IPS-20b (cell line): Measurements from ENCODE around the gene TADA2B.

Source experiments
- H3K27ac ChIP-seq: one replicate; pipeline ENCODE4 v1.5.1; 2013; ENCODE audit warnings: low read length
- H3K27me3 ChIP-seq: 2 replicates; pipeline ENCODE4 v1.6.1; 2013; ENCODE audit warnings: mild to moderate bottlenecking, low read length, inconsistent platforms; ENCODE audit not compliant: insufficient read depth
- H3K36me3 ChIP-seq: 2 replicates; pipeline ENCODE4 v1.6.1; 2013; ENCODE audit warnings: low read depth, mild to moderate bottlenecking, inconsistent platforms, low read length, moderate library complexity; ENCODE audit not compliant: insufficient read depth
- H3K4me1 ChIP-seq: 2 replicates; pipeline ENCODE4 v1.6.1; 2013; ENCODE audit warnings: mild to moderate bottlenecking, control low read depth, inconsistent platforms, low read length, moderate library complexity; ENCODE audit not compliant: insufficient read depth
- H3K4me3 ChIP-seq: 2 replicates; pipeline ENCODE4 v1.5.1; 2013; ENCODE audit warnings: mild to moderate bottlenecking, low read length, inconsistent platforms
- H3K9ac ChIP-seq: 2 replicates; pipeline ENCODE4 v1.6.1; 2013; ENCODE audit warnings: low read depth, mild to moderate bottlenecking, inconsistent platforms, low read length, moderate library complexity
- H3K9me3 ChIP-seq: 2 replicates; pipeline ENCODE4 v1.6.1; 2013; ENCODE audit warnings: mild to moderate bottlenecking, low read depth, low read length, inconsistent platforms; ENCODE audit not compliant: insufficient read depth

TADA2B gene

GRCh38 chr4:7029212-7029611, 14.0 kb upstream of the TADA2B start:
- no peaks in the 10 kb centered on the region for H3K27me3 ChIP-seq
- H3K4me1 ChIP-seq, result no peaks in the 10 kb centered on the region
- H3K9me3 ChIP-seq, result no peaks in the 10 kb centered on the region
- H3K9ac ChIP-seq, result no peak overlapping the region
- H3K36me3 ChIP-seq, result peaks cover 79% of the 10 kb centered on the region
- H3K4me3 ChIP-seq, result no peak overlapping the region
- H3K27ac ChIP-seq, result no peak overlapping the region

GRCh38 chr4:7029921-7030320, 13.3 kb upstream of the TADA2B start:
- Histone ChIP-seq H3K27ac (no peak overlapping the region), H3K9ac (no peak overlapping the region), H3K4me3 (no peak overlapping the region), H3K27me3 (no peaks in the 10 kb centered on the region), H3K9me3 (no peaks in the 10 kb centered on the region), H3K36me3 (peaks cover 74% of the 10 kb centered on the region), H3K4me1 (no peaks in the 10 kb centered on the region)

- Histone ChIP-seq H3K4me3 (no peak overlapping the region), H3K4me1 (no peaks in the 10 kb centered on the region), H3K27me3 (no peaks in the 10 kb centered on the region), H3K36me3 (peaks cover 64% of the 10 kb centered on the region), H3K27ac (no peak overlapping the region), H3K9ac (no peak overlapping the region), H3K9me3 (no peaks in the 10 kb centered on the region)
Observed at GRCh38 chr4:7030856-7031255, 12.3 kb upstream of the TADA2B start.

- Histone ChIP-seq H3K9ac (no peak overlapping the region), H3K36me3 (peaks cover 55% of the 10 kb centered on the region), H3K27me3 (no peaks in the 10 kb centered on the region), H3K9me3 (no peaks in the 10 kb centered on the region), H3K4me1 (no peaks in the 10 kb centered on the region), H3K4me3 (no peak overlapping the region), H3K27ac (no peak overlapping the region)
Observed at GRCh38 chr4:7031558-7032449, 11.4 kb upstream of the TADA2B start.

GRCh38 chr4:7032596-7032995, 10.6 kb upstream of the TADA2B start:
- Histone ChIP-seq H3K27ac (no peak overlapping the region), H3K27me3 (no peaks in the 10 kb centered on the region), H3K9me3 (no peaks in the 10 kb centered on the region), H3K4me1 (no peaks in the 10 kb centered on the region), H3K36me3 (peaks cover 47% of the 10 kb centered on the region), H3K4me3 (no peak overlapping the region), H3K9ac (no peak overlapping the region)

- Histone ChIP-seq H3K4me1 (no peaks in the 10 kb centered on the region), H3K36me3 (peaks cover 33% of the 10 kb centered on the region), H3K27ac (no peak overlapping the region), H3K9ac (no peak overlapping the region), H3K27me3 (no peaks in the 10 kb centered on the region), H3K9me3 (no peaks in the 10 kb centered on the region), H3K4me3 (no peak overlapping the region)
Observed at GRCh38 chr4:7034262-7035081, 8.7 kb upstream of the TADA2B start.

- Histone ChIP-seq H3K36me3 (peaks cover 4% of the 10 kb centered on the region; the same call in 1 of the 2 replicates), H3K9ac (no peak overlapping the region), H3K9me3 (no peaks in the 10 kb centered on the region), H3K27ac (no peak overlapping the region), H3K4me1 (no peaks in the 10 kb centered on the region), H3K27me3 (peaks cover 23% of the 10 kb centered on the region), H3K4me3 (no peak overlapping the region)
Observed at GRCh38 chr4:7037425-7037824, 5.7 kb upstream of the TADA2B start.

GRCh38 chr4:7040765-7041164, 2.4 kb upstream of the TADA2B start:
- H3K27me3 ChIP-seq, result peaks cover 35% of the 10 kb centered on the region
- H3K4me1 ChIP-seq, result peaks cover 8% of the 10 kb centered on the region; the same call in 1 of the 2 replicates
- no peaks in the 10 kb centered on the region for H3K36me3 ChIP-seq
- no peak overlapping the region for H3K4me3 ChIP-seq
- H3K9ac ChIP-seq, result no peak overlapping the region
- no peaks in the 10 kb centered on the region for H3K9me3 ChIP-seq
- H3K27ac ChIP-seq, result no peak overlapping the region

- Histone ChIP-seq H3K27ac (no peak overlapping the region), H3K4me3 (no peak overlapping the region), H3K9me3 (no peaks in the 10 kb centered on the region), H3K27me3 (peaks cover 35% of the 10 kb centered on the region), H3K9ac (no peak overlapping the region), H3K36me3 (no peaks in the 10 kb centered on the region), H3K4me1 (peaks cover 8% of the 10 kb centered on the region; the same call in 1 of the 2 replicates)
Observed at GRCh38 chr4:7041246-7041645, 1.9 kb upstream of the TADA2B start.

- H3K4me3 ChIP-seq, result peak overlapping the region; percentile 73
- peaks cover 35% of the 10 kb centered on the region for H3K27me3 ChIP-seq
- H3K36me3 ChIP-seq, result no peaks in the 10 kb centered on the region
- peak overlapping the region; percentile 32; the same call in 1 of the 2 replicates for H3K9ac ChIP-seq
- H3K4me1 ChIP-seq, result peaks cover 8% of the 10 kb centered on the region; the same call in 1 of the 2 replicates
- H3K9me3 ChIP-seq, result no peaks in the 10 kb centered on the region
- no peak overlapping the region for H3K27ac ChIP-seq
Observed at GRCh38 chr4:7041801-7042502, 1.2 kb upstream of the TADA2B start.

- H3K27ac ChIP-seq, result no peak overlapping the region
- no peaks in the 10 kb centered on the region for H3K9me3 ChIP-seq
- peak overlapping the region; percentile 73 for H3K4me3 ChIP-seq
- H3K4me1 ChIP-seq, result peaks cover 8% of the 10 kb centered on the region; the same call in 1 of the 2 replicates
- H3K9ac ChIP-seq, result peak overlapping the region; percentile 32; the same call in 1 of the 2 replicates
- H3K36me3 ChIP-seq, result no peaks in the 10 kb centered on the region
- peaks cover 35% of the 10 kb centered on the region for H3K27me3 ChIP-seq
Observed at GRCh38 chr4:7042503-7043283, 479 bp upstream of the TADA2B start.
